Stimulated activated CD4-positive, alpha-beta T cell treated with anti-CD3 and anti-CD28 coated beads, Interleukin-1b, Interleukin-23, amount 100 ng/mL, for 24 hours (primary cell): ENCODE results near the gene KCND3.

Experiments used
- DNase-seq, 4 experiments: peaks; one replicate each; pipeline ENCODE4 v3.0.0-alpha.2; 2020; ENCODE audit warnings: low read depth in 4 of 4, low spot score in 1 of 4

The KCND3 gene

GRCh38 chr1:111961016-111961415 lies 28.5 kb downstream of the KCND3 start:
- no peak for DNase-seq

- DNase-seq = no peak
Observed at GRCh38 chr1:111959436-111959835, 30.0 kb downstream of the KCND3 start.

- DNase-seq = no peak
Observed at GRCh38 chr1:111958851-111959250, 30.6 kb downstream of the KCND3 start.

GRCh38 chr1:111958075-111958474 lies 31.4 kb downstream of the KCND3 start:
- DNase-seq = no peak

GRCh38 chr1:111956155-111956771 lies 33.2 kb downstream of the KCND3 start:
- no peak for DNase-seq

GRCh38 chr1:111955755-111956154 lies 33.7 kb downstream of the KCND3 start:
- no peak for DNase-seq

- DNase-seq = no peak
Observed at GRCh38 chr1:111953797-111954196, 35.7 kb downstream of the KCND3 start.

GRCh38 chr1:111952125-111952657 lies 37.3 kb downstream of the KCND3 start:
- no peak for DNase-seq

- DNase-seq = no peak
Observed at GRCh38 chr1:111948209-111949171, 41.0 kb downstream of the KCND3 start.

- DNase-seq = no peak
Observed at GRCh38 chr1:111943846-111944749, 45.4 kb downstream of the KCND3 start.

GRCh38 chr1:111943066-111943465 lies 46.4 kb downstream of the KCND3 start:
- DNase-seq = no peak

- no peak for DNase-seq
Observed at GRCh38 chr1:111938536-111938935, 50.9 kb downstream of the KCND3 start.

GRCh38 chr1:111938123-111938522 lies 51.3 kb downstream of the KCND3 start:
- no peak for DNase-seq

GRCh38 chr1:111937147-111937725 lies 52.2 kb downstream of the KCND3 start:
- DNase-seq = no peak

GRCh38 chr1:111934106-111934852 lies 55.2 kb downstream of the KCND3 start:
- DNase-seq = no peak

GRCh38 chr1:111930356-111930755 lies 59.1 kb downstream of the KCND3 start:
- no peak for DNase-seq

GRCh38 chr1:111928531-111928930 lies 60.9 kb downstream of the KCND3 start:
- DNase-seq = no peak

GRCh38 chr1:111927652-111928051 lies 61.8 kb downstream of the KCND3 start:
- DNase-seq = no peak

GRCh38 chr1:111924786-111925185 lies 64.7 kb downstream of the KCND3 start:
- no peak for DNase-seq

- DNase-seq = no peak
Observed at GRCh38 chr1:111923766-111924165, 65.7 kb downstream of the KCND3 start.
